GM21786 (cell line): ENCODE measurements around the gene DYRK1A.
"Not testable (repeated sequence)": the region's sequence is repeated elsewhere in the genome, so short reads cannot be mapped to it uniquely, and the experiment has no call there.

Experiments used
- ATAC-seq: cut with Tn5 transposase; IDR thresholded peaks from one replicate; pipeline ENCODE4 v1.9.1; 2021; ENCODE audit not compliant: unreplicated experiment

DYRK1A gene

DNA sequence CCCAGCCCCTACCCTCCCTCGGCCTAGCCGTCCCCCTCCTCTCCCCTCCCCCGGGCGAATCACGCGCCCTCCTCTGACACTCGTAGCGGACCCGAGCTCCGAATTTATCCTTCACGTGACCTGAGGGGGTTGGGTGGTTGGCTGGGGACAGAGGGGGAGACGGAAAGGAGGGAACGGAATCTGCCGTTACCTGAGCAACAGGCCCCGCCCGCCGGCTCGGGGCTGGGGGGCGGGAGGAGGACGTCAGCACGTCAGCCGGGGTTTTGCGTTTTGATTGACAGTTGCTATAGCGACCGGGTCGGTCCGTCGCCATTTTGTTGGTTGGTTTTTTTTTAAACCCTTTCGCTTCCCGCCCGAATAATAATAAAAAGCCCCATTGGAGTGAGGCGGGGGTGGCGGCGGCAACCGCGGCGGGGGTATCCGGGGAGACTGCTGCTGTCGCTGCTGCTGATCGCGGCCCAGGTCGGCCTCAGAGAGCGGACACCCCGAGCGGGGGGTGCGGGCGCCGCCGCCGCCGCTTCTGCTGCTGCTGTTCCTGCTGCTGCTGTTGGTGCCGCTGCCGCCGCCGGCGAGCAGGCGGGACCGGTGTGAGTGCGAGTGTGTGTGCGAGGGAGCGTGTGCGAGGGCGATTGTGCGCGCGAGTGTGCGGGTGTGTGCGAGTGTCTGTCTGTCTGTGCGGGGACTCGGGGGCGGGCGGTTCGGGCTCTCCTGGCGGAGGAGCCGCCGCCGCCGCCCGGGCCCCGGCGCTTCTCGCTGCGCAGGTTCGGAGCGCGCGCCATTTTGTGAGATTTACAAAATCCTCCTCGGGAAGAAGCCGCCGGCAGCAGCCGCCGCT is at the start of gene DYRK1A:
Gene DYRK1A, plus strand, starts transcription at position 292 of the 835 bp plus-strand sequence. CDS start 53,602 bp downstream, outside the sequence.
- peak; percentile 62 for ATAC-seq

GRCh38 chr21:37319551-37319950 is 47.0 kb upstream of the DYRK1A start:
- ATAC-seq = no peak

DNA sequence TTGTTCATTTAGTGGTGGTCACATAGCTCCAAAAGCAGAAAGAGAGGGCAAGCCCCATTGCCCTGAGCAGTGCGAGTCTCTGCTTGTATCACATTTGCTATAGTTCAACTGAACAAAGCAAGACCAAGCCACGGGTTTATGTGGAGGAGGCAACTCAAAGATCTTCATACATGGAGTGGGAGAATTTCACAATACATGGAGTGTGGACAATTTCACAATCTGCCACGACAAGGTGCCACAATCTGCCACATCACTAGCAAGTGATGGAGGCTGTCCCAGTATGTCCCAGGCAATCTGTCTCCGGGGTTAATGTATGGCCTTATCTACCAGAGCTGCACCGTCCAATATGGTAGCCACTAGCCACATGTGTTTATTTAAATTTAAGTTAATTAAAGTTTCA is 44.5 kb upstream of the DYRK1A start:
- no peak for ATAC-seq

DNA sequence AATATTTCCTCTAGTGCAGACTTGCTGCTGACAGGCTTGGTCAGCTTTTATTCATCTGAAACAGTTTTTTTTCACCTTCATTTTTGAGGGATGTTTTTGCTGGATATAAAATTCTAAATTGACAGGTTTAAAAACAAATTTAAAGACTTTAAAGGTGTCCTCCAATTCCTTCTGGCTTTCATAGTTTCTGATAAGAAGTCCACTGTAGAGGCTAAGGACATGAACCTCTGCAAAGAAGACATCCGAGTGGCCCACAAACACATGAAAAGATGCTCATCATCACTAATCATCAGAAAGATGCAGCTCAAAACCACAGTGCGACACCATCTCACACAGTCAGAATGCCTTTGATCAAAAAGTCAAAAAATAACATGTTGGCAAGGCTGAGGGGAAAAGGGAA is 42.0 kb upstream of the DYRK1A start:
- no peak for ATAC-seq

DNA sequence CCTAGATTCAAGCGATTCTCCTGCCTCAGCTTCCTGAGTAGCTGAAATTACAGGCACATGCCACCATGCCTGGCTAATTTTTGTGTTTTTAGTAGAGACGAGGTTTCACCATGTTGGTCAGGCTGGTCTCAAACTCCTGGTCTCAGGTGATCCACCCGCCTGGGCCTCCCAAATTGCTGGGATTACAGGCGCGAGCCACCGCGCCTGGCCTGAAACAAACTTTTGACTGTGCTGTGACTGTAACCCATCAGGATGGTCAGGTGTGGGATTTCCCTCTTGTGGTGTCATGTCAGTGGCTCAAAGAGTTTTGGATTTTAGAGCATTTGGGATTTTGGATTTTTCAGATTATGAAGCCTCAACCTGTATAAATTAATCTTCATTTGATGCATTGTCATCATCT is 38.4 kb upstream of the DYRK1A start:
- not testable (repeated sequence) for ATAC-seq

GRCh38 chr21:37331411-37331810 is 35.2 kb upstream of the DYRK1A start:
- no peak for ATAC-seq

DNA sequence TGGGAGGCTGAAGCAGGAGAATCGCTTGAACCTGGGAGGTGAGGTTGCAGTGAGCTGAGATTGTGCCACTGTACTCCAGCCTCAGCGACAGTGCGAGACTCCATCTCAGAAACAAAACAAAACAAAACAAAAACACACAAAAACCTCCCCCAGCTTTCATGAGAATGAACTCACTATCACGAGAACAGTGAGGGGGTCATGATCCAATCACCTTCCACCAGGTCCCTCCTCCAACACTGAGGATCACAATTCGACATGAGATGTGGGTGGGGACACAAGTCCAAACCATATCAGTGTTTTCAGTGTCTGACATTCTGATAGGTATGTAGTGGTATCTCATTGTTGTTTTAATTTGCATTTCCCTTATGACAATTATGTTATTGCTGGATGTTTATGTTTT is 31.5 kb upstream of the DYRK1A start:
- no peak for ATAC-seq

DNA sequence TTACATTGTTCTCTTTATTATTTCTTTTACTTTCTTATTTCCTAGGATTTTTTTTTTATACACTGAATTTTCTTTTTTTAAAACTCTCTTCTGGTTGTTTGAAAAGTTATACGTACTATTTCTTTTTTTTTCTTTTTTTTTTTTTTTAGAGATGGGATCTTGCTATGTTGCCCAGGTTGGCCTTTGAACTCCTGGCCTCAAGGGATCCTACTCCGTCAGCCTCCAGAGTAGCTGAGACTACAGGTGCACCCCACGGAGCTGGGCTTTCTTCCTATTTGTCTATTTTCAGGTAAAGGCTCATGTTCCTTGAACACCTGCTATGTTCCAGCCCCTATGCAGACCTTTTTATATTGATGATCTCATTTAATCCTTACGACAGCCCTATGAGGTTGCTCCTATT is 29.4 kb upstream of the DYRK1A start:
- ATAC-seq = no peak

- ATAC-seq = no peak
These were observed 28.7 kb upstream of the DYRK1A start for GRCh38 chr21:37337831-37338230.

DNA sequence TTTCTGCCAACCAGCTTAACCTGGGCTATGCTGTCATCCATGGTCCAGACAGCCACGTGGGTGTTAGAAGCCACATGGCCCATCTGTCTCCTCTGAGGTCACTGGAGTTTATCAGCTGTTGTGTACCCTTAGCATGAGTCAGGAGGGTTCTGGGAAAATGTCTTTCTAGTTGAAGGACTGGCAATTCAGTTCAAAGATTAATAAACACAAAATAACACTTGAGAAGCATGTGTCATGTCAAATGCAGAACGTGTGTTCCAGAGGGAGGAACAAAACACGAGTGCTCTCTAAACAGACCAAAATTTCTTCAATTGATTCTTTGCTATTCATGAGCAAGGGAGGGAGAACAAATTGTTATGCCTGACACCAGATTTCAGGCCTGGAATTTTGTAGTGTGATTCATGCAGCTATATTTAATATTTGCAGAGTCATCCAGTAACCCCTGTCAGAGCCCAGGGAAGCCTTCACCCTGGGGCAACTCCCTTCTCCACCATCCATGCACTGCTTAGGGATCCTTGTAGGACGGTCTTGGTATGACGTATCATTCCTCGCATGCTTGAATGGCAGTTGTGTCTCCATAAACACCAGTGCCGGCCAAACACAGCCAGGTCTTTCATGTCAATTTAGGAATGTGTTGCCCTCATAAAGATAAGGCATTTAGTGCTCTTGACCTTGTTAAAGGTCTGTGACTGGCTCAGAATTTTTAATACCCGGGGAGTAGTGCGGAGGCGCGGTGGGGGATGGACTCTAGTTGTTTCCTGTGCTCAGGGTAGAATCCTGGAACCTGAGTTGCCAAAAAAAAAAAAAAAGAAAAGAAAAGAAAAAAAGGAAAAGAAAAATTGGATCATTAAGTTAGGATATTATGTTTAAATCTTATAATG is 27.7 kb upstream of the DYRK1A start:
- no peak for ATAC-seq

DNA sequence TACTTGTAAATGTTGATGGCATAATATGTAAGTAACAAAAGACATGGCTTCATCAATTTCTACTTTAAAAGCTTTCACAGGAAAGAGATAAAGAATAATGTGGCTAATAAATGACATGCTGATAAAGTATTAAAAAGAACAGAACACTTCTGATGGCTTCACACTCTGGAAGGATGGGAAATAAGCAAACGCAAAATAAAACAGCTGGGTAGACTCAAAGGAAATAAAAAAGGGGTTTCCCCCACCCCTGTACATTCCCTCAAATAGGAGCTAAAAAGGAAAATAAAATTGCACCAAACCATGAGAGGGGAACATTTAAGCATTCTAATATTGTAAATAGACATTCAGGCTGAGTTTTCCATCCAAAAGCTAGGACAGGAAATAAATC is 27.0 kb upstream of the DYRK1A start:
- no peak for ATAC-seq

- ATAC-seq = no peak
These were observed 25.2 kb upstream of the DYRK1A start for GRCh38 chr21:37341254-37341960.

GRCh38 chr21:37342046-37342632 is 24.4 kb upstream of the DYRK1A start:
- no peak for ATAC-seq

DNA sequence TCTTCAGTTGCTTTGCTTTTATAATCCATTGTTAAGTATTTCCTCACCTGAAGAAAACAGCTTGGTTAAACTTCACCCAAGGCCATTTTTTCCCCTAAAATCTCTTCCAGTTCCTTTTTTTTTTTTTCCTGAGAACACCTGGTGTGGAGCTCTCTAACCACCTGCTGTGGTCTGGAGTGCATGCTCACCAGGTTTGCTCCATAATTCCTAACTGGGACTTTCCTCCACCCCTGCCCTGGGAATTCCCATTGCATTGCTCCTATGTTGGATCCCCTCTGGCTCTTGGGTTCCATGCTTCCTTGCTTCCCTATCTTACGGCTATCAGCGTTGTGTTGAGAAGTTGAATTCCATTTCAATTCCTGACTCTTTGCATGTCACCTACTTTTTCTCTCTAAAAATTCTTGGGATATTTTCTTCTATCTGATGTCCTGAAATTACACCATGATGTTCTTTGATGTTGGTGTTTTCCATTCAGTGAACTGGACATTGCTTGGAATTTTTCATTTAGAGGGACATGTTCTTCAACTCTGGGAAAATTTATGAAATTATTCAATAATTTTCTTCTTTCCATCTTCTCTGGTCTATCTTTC is 19.6 kb upstream of the DYRK1A start:
- no peak for ATAC-seq

- no peak for ATAC-seq
These were observed 17.9 kb upstream of the DYRK1A start for GRCh38 chr21:37348664-37349063.

DNA sequence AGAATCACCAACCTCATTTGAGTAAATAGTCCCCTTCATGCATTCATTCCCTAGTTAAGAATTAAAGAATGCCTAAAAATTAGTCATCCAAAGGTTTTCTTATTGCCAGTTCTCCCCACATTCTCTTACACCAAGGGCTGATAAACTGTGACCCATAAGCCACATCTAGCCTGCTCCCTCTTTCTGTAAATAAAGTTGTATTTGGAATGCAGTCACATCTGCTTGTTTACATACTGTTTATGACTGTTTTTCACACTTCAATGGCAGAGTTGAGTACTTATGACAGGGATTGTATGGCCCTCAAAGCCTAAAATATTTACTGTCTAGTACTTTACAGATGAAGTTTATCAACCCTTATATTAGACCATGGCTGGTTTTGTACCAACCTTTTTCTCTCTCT is 16.1 kb upstream of the DYRK1A start:
- ATAC-seq = no peak

- ATAC-seq = no peak
These were observed 9.9 kb upstream of the DYRK1A start for GRCh38 chr21:37356706-37357105.

DNA sequence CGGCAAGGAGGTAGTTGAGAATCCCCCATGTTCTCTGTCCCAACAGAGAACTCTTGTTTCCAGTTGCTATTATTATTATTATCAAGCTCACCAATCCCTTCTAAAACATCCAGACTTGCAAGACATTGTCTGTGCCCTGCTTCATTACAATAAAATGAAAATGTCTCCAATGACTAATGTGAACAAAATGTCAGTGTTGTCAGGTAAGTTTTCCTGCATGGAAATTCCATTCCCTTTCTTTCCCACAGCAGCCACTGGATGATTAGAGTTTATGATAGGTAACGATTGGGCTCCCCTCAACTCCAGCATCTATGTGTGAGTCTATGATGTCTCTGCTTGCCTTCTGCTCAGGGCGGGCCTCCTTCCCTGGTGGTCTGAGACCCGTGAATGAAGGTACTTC is 8.9 kb upstream of the DYRK1A start:
- ATAC-seq = no peak

DNA sequence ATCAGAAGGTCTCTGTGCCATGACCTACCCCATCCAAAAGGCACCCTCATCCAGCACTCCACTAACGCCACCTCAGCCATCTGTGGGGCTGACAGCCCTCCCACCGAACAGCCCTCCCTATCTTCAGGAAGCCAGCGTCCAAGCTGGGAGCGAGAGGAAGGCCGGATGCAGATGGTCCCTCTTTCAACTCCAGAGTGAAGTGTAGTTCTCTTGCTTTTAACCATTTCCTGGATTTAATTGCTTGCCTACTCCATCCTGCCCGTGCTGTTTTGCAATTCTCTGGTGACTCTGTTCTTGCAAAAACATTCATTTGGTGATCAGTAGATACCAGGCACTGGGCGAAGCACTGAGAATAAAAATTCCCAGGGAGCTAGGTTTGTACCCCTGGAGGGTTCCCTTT is 8.2 kb upstream of the DYRK1A start:
- ATAC-seq = no peak

GRCh38 chr21:37363936-37364335 is 2.6 kb upstream of the DYRK1A start:
- no peak for ATAC-seq

GRCh38 chr21:37364722-37365121 is 1.9 kb upstream of the DYRK1A start:
- no peak for ATAC-seq
